A172 (cell line): Measurements from ENCODE around the gene HSF2BP. TPM values are rescaled to one million over a fixed set of nuclear protein-coding genes. Genes with fewer than 3 reads are reported as not detected.

Experiments
- total RNA-seq: library from RNA; depleted of rRNA; stranded (reverse); fragments of >200 nt; shearing (Covaris generic); gene quantifications from 2 replicates; pipeline ENCODE4 v1.2.3, GENCODE V29; 2014; rRNA removed

The HSF2BP gene
- total RNA-seq, 1 experiment from 2014 or later = 8.8 TPM

Other genes starting within 250 kb of the HSF2BP start
- 4.9 and 8.5 TPM in 2 replicates for gene SIK1, start 232.4 kb downstream of the HSF2BP start, total RNA-seq
- 61.0 and 70.9 TPM in 2 replicates for gene RRP1B, start 72 bp upstream of the HSF2BP start, total RNA-seq
- gene PDXK, start 59.6 kb upstream of the HSF2BP start, total RNA-seq = 313 and 330 TPM in 2 replicates
- gene CSTB, start 116.8 kb upstream of the HSF2BP start, total RNA-seq = 106 and 145 TPM in 2 replicates
- 63.7 and 77.7 TPM in 2 replicates for gene RRP1, start 130.1 kb upstream of the HSF2BP start, total RNA-seq
- gene AGPAT3, start 205.7 kb upstream of the HSF2BP start, total RNA-seq = 73.4 and 73.5 TPM in 2 replicates